K562 (cell line): Measurements from ENCODE around the gene ANKRD65. TPM values are rescaled to one million over a fixed set of nuclear protein-coding genes. Genes with fewer than 3 reads are reported as not detected.

ENCODE experiments used
- ATF2 ChIP-seq: sonication (generic); formaldehyde crosslinking; IDR thresholded peaks from 2 replicates; pipeline ENCODE4 v1.8.1; 2022; ENCODE audit warnings: missing genetic modification reagents
- ATF7 ChIP-seq: fragments of 450-650 bp; IDR thresholded peaks from 2 replicates; pipeline ENCODE4 v1.7.1; 2014; ENCODE audit warnings: mild to moderate bottlenecking, moderate library complexity
- BRF2 ChIP-seq: IDR thresholded peaks from 3 replicates; pipeline ENCODE4 v1.6.1; 2011; ENCODE audit warnings: borderline replicate concordance, mild to moderate bottlenecking; ENCODE audit not compliant: insufficient read length, insufficient read depth
- CREBBP ChIP-seq: IDR thresholded peaks from one replicate; pipeline ENCODE4 v1.6.1; 2012; ENCODE audit warnings: low read depth, mild to moderate bottlenecking, control low read depth, inconsistent platforms, low read length
- EGR1 ChIP-seq: fragments of 450-650 bp; conservative IDR thresholded peaks from 2 replicates; pipeline ENCODE4 v1.6.1; 2017; ENCODE audit warnings: mild to moderate bottlenecking
- HDAC1 ChIP-seq, 2 experiments: fragments of 450-650 bp; IDR thresholded peaks; 2 replicates each; pipeline ENCODE4 v1.6.1; 2016 to 2017; ENCODE audit warnings: inconsistent platforms in 1 of 2, mild to moderate bottlenecking in 1 of 2, moderate library complexity in 1 of 2
- HOMEZ ChIP-seq: fragments of 250-450 bp; sonication (Bioruptor Pico); IDR thresholded peaks from 2 replicates; pipeline ENCODE4 v1.4.0; 2020; ENCODE audit warnings: mild to moderate bottlenecking, moderate library complexity
- RHOXF2B ChIP-seq: fragments of 250-450 bp; sonication (Bioruptor Pico); conservative IDR thresholded peaks from 2 replicates; pipeline ENCODE4 v1.5.1; 2021
- STAT6 ChIP-seq: sonication (generic); formaldehyde crosslinking; IDR thresholded peaks from 2 replicates; pipeline ENCODE4 v1.8.1; 2023; ENCODE audit warnings: mild to moderate bottlenecking, missing genetic modification reagents
- ZNF449 ChIP-seq: fragments of 250-450 bp; sonication (Bioruptor Pico); IDR thresholded peaks from 2 replicates; pipeline ENCODE4 v1.8.0; 2022; ENCODE audit warnings: moderate library complexity, mild to moderate bottlenecking, inconsistent platforms
- polyA plus RNA-seq, 8 experiments: library from polyadenylated mRNA; depleted of rRNA in 4 of 8; stranded (reverse) in 5 of 8; unstranded in 3 of 8; fragments of >200 nt; fragmentation: Nextera tagmentation in 2 of 8; fragmentation: Illumina TruSeq in 1 of 8; extraction: Ambion mirVana in 2 of 8; extraction: Trizol in 1 of 8; gene quantifications; 2 replicates each; pipeline versions ENCODE4 v1.2.1 to v1.2.3, GENCODE V29; 2011 to 2014; ENCODE audit warnings: inconsistent platforms in 1 of 8, missing spikeins in 1 of 8
- total RNA-seq, 7 experiments: library from RNA; depleted of rRNA in 6 of 7; stranded (reverse); fragments of >200 nt in 6 of 7; fragmentation: Illumina TruSeq in 2 of 7; extraction: Trizol in 2 of 7; gene quantifications; 2 replicates each; pipeline versions ENCODE4 v1.2.1 to v1.2.3, GENCODE V29; 2011 to 2021; ENCODE audit warnings: low replicate concordance in 1 of 7

ANKRD65 gene
- total and polyA plus RNA-seq, 9 of the 15 experiments (the other 6 are each of a cell fraction or from before 2014, with no cell fraction given) = not detected

GRCh38 chr1:1432951-1433803 lies 12.1 kb upstream of the ANKRD65 start (continued):
- no peak for TF ChIP-seq BRF2
- no peak for TF ChIP-seq RHOXF2B (CRISPR knock-in tag)
- TF ChIP-seq STAT6 = no peak
- TF ChIP-seq HOMEZ (CRISPR knock-in tag) = no peak
- peak; percentile 65 for TF ChIP-seq ATF7
- TF ChIP-seq EGR1 = peak; percentile 78
- peak; percentile 21; the same call in 1 of the 2 replicates for TF ChIP-seq ZNF449 (CRISPR knock-in tag)
- no peak for TF ChIP-seq CREBBP
- TF ChIP-seq HDAC1 (IDR thresholded peaks at IDR 0.05) = peak in 1 of 2 experiments; percentile 76; a peak in 2 of 4 replicates
- TF ChIP-seq ATF2 (CRISPR knock-in tag) = no peak
